ENCODE results near the gene KRTAP1-4. TPM values are rescaled to one million over a fixed set of nuclear protein-coding genes. Genes with fewer than 3 reads are reported as not detected.

The KRTAP1-4 gene, protein sequence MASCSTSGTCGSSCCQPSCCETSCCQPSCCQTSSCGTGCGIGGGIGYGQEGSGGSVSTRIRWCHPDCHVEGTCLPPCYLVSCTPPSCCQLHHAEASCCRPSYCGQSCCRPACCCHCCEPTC
- not detected for total RNA-seq

DNA sequence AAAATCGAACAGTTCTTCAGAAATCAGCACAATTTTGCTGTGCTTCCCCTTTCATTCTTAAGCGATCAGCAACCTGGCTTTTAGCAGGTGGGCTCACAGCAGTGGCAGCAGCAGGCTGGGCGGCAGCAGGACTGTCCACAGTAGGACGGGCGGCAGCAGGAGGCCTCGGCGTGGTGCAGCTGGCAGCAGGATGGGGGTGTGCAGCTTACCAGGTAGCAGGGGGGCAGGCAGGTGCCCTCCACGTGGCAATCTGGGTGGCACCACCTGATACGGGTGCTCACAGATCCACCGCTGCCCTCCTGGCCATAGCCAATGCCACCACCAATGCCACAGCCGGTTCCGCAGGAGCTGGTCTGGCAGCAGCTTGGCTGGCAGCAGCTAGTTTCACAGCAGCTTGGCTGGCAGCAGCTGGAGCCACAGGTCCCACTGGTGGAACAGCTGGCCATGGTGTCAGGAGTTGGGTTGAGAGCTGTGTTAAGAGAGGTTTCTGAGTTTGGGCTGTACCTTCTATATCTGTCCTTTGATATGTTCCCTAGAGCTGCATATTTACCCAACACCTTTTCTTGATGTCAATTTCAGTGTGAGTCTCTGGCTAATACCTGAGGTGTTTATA is at the start of gene KRTAP1-4:
Gene KRTAP1-4 (minus strand): TSS at position 563 of the 613 bp plus-strand sequence. CDS start 117 bp downstream, at position 446.
- WGBS, 2 donors: 81 to 94% methylated on average over 2 to 9 of the region's 12 CpGs
- Histone ChIP-seq H3K4me3 (no peak within 1 kb of the TSS), H3K4me1 (peaks cover 0 to 21% (median 2%) of the 10 kb centered on the region in 3 donors), H3K27ac (no peak within 1 kb of the TSS), H3K27me3 (peaks cover 0 to 32% (median 0%) of the 10 kb centered on the region in 4 donors), H3K36me3 (no peaks in the 10 kb centered on the region), H3K9me3 (no peaks in the 10 kb centered on the region)
- TF ChIP-seq, protein P1, sequence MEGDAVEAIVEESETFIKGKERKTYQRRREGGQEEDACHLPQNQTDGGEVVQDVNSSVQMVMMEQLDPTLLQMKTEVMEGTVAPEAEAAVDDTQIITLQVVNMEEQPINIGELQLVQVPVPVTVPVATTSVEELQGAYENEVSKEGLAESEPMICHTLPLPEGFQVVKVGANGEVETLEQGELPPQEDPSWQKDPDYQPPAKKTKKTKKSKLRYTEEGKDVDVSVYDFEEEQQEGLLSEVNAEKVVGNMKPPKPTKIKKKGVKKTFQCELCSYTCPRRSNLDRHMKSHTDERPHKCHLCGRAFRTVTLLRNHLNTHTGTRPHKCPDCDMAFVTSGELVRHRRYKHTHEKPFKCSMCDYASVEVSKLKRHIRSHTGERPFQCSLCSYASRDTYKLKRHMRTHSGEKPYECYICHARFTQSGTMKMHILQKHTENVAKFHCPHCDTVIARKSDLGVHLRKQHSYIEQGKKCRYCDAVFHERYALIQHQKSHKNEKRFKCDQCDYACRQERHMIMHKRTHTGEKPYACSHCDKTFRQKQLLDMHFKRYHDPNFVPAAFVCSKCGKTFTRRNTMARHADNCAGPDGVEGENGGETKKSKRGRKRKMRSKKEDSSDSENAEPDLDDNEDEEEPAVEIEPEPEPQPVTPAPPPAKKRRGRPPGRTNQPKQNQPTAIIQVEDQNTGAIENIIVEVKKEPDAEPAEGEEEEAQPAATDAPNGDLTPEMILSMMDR (IDR thresholded peaks at IDR 0.05): no peak
- TF ChIP-seq POLR2A (IDR thresholded peaks at IDR 0.05): no peak
- intact Hi-C loops (cut with DNase I): no loop called here
- no peak for DNase-seq

DNA sequence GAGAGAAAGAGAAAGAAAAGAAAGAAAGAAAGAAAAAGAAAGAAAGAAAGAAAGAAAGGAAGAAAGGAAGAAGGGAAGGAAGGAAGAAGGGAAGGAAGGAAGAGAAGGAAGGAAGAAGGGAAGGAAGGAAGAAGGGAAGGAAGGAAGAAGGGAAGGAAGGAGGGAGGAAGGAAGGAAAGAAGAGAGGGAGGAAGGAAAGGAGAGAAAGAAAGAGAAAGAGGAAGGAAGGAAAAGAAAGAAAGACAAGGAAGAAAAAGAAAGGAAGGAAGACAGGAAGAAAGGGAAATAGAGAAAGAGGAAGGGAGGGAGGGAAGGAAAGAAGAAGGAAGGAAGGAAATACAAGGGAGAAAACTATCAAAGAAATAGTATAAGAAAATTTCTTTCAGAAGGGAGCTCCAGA is 46.8 kb upstream of the KRTAP1-4 start:
- no peak for DNase-seq

DNA sequence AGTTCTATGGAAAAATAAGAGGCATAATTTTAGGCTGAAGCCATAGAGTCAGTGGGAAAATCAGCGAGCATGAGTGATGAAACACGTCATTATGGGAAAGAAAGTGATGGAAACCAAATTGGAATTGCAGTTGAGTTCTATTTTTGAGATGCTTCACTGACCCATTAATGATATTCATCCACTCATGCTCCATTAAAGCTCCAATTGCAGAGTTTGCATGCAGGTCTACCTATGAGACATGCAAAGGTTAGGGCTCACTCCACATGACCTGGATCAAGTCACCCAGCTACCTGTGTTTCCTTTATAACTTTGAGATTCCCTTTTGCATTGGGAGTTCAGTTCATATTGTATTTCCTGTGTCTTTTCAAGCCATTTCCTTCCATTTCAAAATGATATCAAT is 43.7 kb upstream of the KRTAP1-4 start:
- TF ChIP-seq, protein P1 (IDR thresholded peaks at IDR 0.05): no peak
- no peak for TF ChIP-seq POLR2A (IDR thresholded peaks at IDR 0.05)
- Histone ChIP-seq H3K27ac (no peak overlapping the region), H3K4me3 (no peak overlapping the region), H3K4me1 (no peaks in the 10 kb centered on the region), H3K27me3 (peaks cover 0 to 15% (median 0%) of the 10 kb centered on the region in 4 donors), H3K36me3 (no peaks in the 10 kb centered on the region), H3K9me3 (no peaks in the 10 kb centered on the region)
- DNase-seq: no peak
- intact Hi-C loops (cut with DNase I): no loop called here
- 80 to 97% methylated on average over 2 of the region's 2 CpGs for WGBS, 2 donors

More for the DNA sequence above, 46.8 kb upstream of the KRTAP1-4 start:
- TF ChIP-seq POLR2A (IDR thresholded peaks at IDR 0.05): no peak
- TF ChIP-seq, protein P1 (IDR thresholded peaks at IDR 0.05): no peak
- H3K9me3 ChIP-seq: no peaks in the 10 kb centered on the region
- no peaks in the 10 kb centered on the region for H3K4me1 ChIP-seq
- intact Hi-C loops (cut with DNase I): no loop called here
- H3K36me3 ChIP-seq: no peaks in the 10 kb centered on the region
- peaks cover 0 to 15% (median 0%) of the 10 kb centered on the region in 4 donors for H3K27me3 ChIP-seq
- no peak overlapping the region for H3K4me3 ChIP-seq
- no peak overlapping the region for H3K27ac ChIP-seq

DNA sequence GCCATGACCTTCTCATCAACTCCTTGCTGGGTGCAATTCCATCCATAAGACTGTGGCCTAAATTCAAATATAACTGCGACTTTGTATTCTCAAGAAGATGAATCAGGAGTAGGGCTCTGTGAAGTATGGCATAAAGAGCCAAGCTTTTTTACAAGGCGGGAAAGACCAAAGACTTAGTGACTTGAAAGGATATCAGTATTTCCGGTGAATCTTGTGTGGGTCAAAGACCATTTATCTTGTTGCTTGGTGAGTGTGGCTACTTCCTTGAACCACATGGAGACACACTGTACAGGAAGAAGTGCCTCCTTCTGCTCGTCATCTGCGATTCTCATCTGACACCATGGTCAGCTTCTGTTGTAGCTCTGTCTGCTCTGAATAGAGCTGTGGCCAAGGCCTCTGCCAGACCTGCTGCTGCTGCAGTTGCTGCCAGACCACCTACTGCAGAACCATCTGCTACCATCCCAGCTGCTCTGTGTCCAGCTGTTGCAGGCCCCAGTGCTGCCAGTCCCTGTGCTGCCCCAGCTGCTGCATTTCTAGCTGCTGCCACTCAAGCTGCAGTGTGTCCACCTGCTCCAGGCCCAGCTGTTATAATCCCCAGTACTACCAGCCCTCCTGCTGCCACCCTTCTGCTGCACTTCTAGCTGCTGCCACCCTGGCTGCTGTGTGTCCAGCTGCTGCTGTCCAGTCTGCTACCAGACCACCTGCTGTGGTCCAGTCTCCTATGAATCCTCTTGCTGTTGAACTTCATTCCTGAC is 41.8 kb upstream of the KRTAP1-4 start:
- intact Hi-C loops (cut with DNase I): no loop called here
- TF ChIP-seq, protein P1 (IDR thresholded peaks at IDR 0.05): no peak
- no peak for TF ChIP-seq POLR2A (IDR thresholded peaks at IDR 0.05)
- WGBS, 2 donors: 80 to 84% methylated on average over 5 of the region's 5 CpGs

DNA sequence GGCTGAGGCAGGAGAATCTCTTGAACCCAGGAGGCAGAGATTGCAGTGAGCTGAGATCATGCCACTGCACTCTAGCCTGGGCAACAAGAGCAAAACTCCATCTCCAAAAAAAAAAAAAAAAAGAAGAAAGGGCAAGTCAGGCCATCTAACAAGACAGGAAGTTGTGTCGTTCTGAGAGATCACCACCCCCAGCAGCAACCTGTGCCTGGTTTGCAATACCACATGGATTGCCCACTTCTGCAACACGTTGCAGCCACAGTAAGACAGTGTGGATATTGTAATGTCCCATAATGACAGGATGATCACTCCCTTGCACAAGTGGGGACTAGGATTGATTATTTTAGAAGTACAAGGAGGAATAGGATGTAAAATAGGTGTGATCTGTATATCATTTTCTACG is 39.0 kb upstream of the KRTAP1-4 start:
- WGBS, 2 donors: 55 to 80% methylated on average over 3 of the region's 3 CpGs
- H3K36me3 ChIP-seq: no peaks in the 10 kb centered on the region
- intact Hi-C loops (cut with DNase I): no loop called here

More for the DNA sequence above, 41.8 kb upstream of the KRTAP1-4 start:
- Histone ChIP-seq H3K4me3 (no peak overlapping the region), H3K36me3 (no peaks in the 10 kb centered on the region), H3K27me3 (peaks cover 0 to 15% (median 0%) of the 10 kb centered on the region in 4 donors), H3K4me1 (no peaks in the 10 kb centered on the region), H3K9me3 (no peaks in the 10 kb centered on the region), H3K27ac (no peak overlapping the region)
- DNase-seq: no peak

More for the DNA sequence above, 39.0 kb upstream of the KRTAP1-4 start:
- no peak for DNase-seq
- no peaks in the 10 kb centered on the region for H3K9me3 ChIP-seq
- TF ChIP-seq, protein P1 (IDR thresholded peaks at IDR 0.05): no peak
- TF ChIP-seq POLR2A (IDR thresholded peaks at IDR 0.05): no peak
- no peak overlapping the region for H3K27ac ChIP-seq
- no peaks in the 10 kb centered on the region for H3K27me3 ChIP-seq
- H3K4me3 ChIP-seq: no peak overlapping the region
- no peaks in the 10 kb centered on the region for H3K4me1 ChIP-seq
